A549 (cell line): ENCODE data around the gene ADGRA3. TPM values are rescaled to one million over a fixed set of nuclear protein-coding genes. Genes with fewer than 3 reads are reported as not detected.

Source experiments
- ATAC-seq, 2 experiments: fragments of 200-7000 bp in 1 of 2; fragments of >200 bp in 1 of 2; cut with Nextera tagmentation in 1 of 2; cut with Tn5 transposase in 1 of 2; 3 replicates each; pipeline versions ENCODE4 v1.8.0 to v1.9.1; 2018 to 2020; ENCODE audit warnings: mild to moderate bottlenecking in 1 of 2, moderate library complexity in 1 of 2
- CTCF ChIA-PET: fragments of 300-600 bp; sonication (Branson Sonifier 250); formaldehyde crosslinking; extraction: SDS; loops from one replicate; lab custom pipeline; 2021; ENCODE audit warnings: antibody characterized with exemption, inconsistent platforms; lab: Yijun Ruan, JAX
- POLR2A ChIA-PET: fragments of 350-600 bp; formaldehyde crosslinking; extraction: SDS; loops from one replicate; lab custom pipeline; 2021; ENCODE audit warnings: antibody characterized with exemption, inconsistent platforms; lab: Yijun Ruan, JAX
- DNase-seq, 2 experiments: peaks; one replicate each; pipeline versions ENCODE4 v3.0.0 to v3.0.0-alpha.2; 2011 to 2016; ENCODE audit warnings: low read depth in 1 of 2, low spot score in 1 of 2
- FAIRE-seq: peaks from 2 replicates; lab custom pipeline; 2011; peaks lifted over from hg19 to GRCh38; lab: Jason Lieb, UNC
- H3K27ac ChIP-seq, 2 experiments: fragments of >200 bp; sonication (Bioruptor Twin); formaldehyde crosslinking; 3 replicates each; pipeline ENCODE4 v1.5.1; 2016 to 2017
- H3K4me1 ChIP-seq: fragments of >200 bp; sonication (Bioruptor Twin); formaldehyde crosslinking; 3 replicates; pipeline ENCODE4 v1.6.1; 2016
- H3K4me2 ChIP-seq: fragments of >200 bp; sonication (Bioruptor Twin); formaldehyde crosslinking; 3 replicates; pipeline ENCODE4 v1.6.1; 2016
- H3K4me3 ChIP-seq: fragments of >200 bp; sonication (Bioruptor Twin); formaldehyde crosslinking; 3 replicates; pipeline ENCODE4 v1.5.1; 2016
- H3K9me3 ChIP-seq: fragments of >200 bp; sonication (Bioruptor Twin); formaldehyde crosslinking; 3 replicates; pipeline ENCODE4 v1.6.1; 2016
- CBX2 ChIP-seq: fragments of 200-600 bp; sonication (generic); IDR thresholded peaks from 2 replicates; pipeline ENCODE4 v1.6.1; 2016; ENCODE audit warnings: low read depth, mild to moderate bottlenecking, borderline replicate concordance
- CHD4 ChIP-seq: fragments of 200-600 bp; sonication (generic); IDR thresholded peaks from 2 replicates; pipeline ENCODE4 v1.6.1; 2016; ENCODE audit warnings: antibody characterized with exemption, mild to moderate bottlenecking, borderline replicate concordance
- EHMT2 ChIP-seq: fragments of 200-600 bp; sonication (generic); IDR thresholded peaks from 2 replicates; pipeline ENCODE4 v1.6.1; 2016; ENCODE audit warnings: antibody characterized with exemption, low read depth, mild to moderate bottlenecking, moderate library complexity
- EP300 ChIP-seq, 2 experiments: fragments of >200 bp; sonication (Bioruptor Twin); formaldehyde crosslinking; IDR thresholded peaks; 2 replicates in 1 of 2; 3 replicates in 1 of 2; pipeline ENCODE4 v1.6.1; 2016 to 2017
- FOSB ChIP-seq: fragments of 250-450 bp; sonication (Bioruptor Pico); IDR thresholded peaks from 2 replicates; pipeline ENCODE4 v1.5.0; 2020; ENCODE audit warnings: mild to moderate bottlenecking, moderate library complexity
- GATA3 ChIP-seq: IDR thresholded peaks from 2 replicates; pipeline ENCODE4 v1.6.1; 2012; ENCODE audit warnings: borderline replicate concordance
- HEYL ChIP-seq: fragments of 250-450 bp; sonication (Bioruptor Pico); IDR thresholded peaks from 2 replicates; pipeline ENCODE4 v1.8.0; 2021; ENCODE audit warnings: mild to moderate bottlenecking, moderate library complexity
- KDM5A ChIP-seq: fragments of 200-600 bp; sonication (generic); IDR thresholded peaks from 2 replicates; pipeline ENCODE4 v1.6.1; 2016; ENCODE audit warnings: antibody characterized with exemption, mild to moderate bottlenecking
- MAFK ChIP-seq: fragments of 450-650 bp; IDR thresholded peaks from 2 replicates; pipeline ENCODE4 v1.6.1; 2014; ENCODE audit not compliant: partially characterized antibody
- MYC ChIP-seq: IDR thresholded peaks from 2 replicates; pipeline ENCODE4 v1.6.1; 2012; ENCODE audit warnings: mild to moderate bottlenecking, inconsistent platforms, low read length, improper control_type of control experiment, borderline replicate concordance
- NPAS2 ChIP-seq: fragments of 250-450 bp; sonication (Bioruptor Pico); IDR thresholded peaks from 2 replicates; pipeline ENCODE4 v1.8.0; 2022; ENCODE audit warnings: mild to moderate bottlenecking, moderate library complexity, borderline replicate concordance
- POLR2AphosphoS2 ChIP-seq: conservative IDR thresholded peaks from 2 replicates; pipeline ENCODE4 v1.6.1; 2012; ENCODE audit warnings: low read length, improper control_type of control experiment, inconsistent platforms
- RCOR1 ChIP-seq: fragments of 150-350 bp; IDR thresholded peaks from 2 replicates; pipeline ENCODE4 v1.6.1; 2014; ENCODE audit warnings: antibody characterized with exemption, low read length, low read depth
- RNF2 ChIP-seq: fragments of 200-600 bp; sonication (generic); IDR thresholded peaks from 2 replicates; pipeline ENCODE4 v1.6.1; 2016; ENCODE audit warnings: low read depth, mild to moderate bottlenecking, antibody characterized with exemption, moderate library complexity, borderline replicate concordance
- SMC3 ChIP-seq: fragments of >200 bp; sonication (Bioruptor Twin); formaldehyde crosslinking; IDR thresholded peaks from 3 replicates; pipeline ENCODE4 v1.6.1; 2018; ENCODE audit warnings: inconsistent platforms
- ZFP36 ChIP-seq: fragments of 450-650 bp; IDR thresholded peaks from 2 replicates; pipeline ENCODE4 v1.6.1; 2014; ENCODE audit warnings: borderline replicate concordance; ENCODE audit not compliant: partially characterized antibody
- ZNF302 ChIP-seq: fragments of 250-450 bp; sonication (Bioruptor Pico); IDR thresholded peaks from 2 replicates; pipeline ENCODE4 v1.9.0; 2021; ENCODE audit warnings: inconsistent platforms, mild to moderate bottlenecking, moderate library complexity
- WGBS: methylation state at CpG from one replicate; pipeline ENCODE4 v1.1.6; 2017; ENCODE audit errors: missing lambda C conversion rate; 5-methylcytosine and 5-hydroxymethylcytosine counted together
- polyA plus RNA-seq, 4 experiments: library from polyadenylated mRNA; depleted of rRNA in 3 of 4; stranded (reverse); fragments of >200 nt; fragmentation: RNase III in 1 of 4; extraction: RNeasy Plus Mini Kit Qiagen cat#74134 plus additional on column Dnase treatment in 1 of 4; gene quantifications; 2 replicates in 3 of 4; 3 replicates in 1 of 4; pipeline ENCODE4 v1.2.3, GENCODE V29; 2011 to 2017
- TF ChIP-seq, protein P1 (sequence below): IDR thresholded peaks from 2 replicates; pipeline ENCODE4 v1.6.1; 2012
- TF ChIP-seq, protein P2 (sequence below): fragments of 150-350 bp; IDR thresholded peaks from 2 replicates; pipeline ENCODE4 v1.6.1; 2014; ENCODE audit warnings: low read depth, mild to moderate bottlenecking, low read length
- TF ChIP-seq, protein P3 (sequence below): fragments of >200 bp; sonication (Bioruptor Twin); formaldehyde crosslinking; IDR thresholded peaks from 3 replicates; pipeline ENCODE4 v1.6.1; 2016
- TF ChIP-seq, protein P4 (sequence below): fragments of 450-650 bp; IDR thresholded peaks from 2 replicates; pipeline ENCODE4 v1.6.1; 2014; ENCODE audit warnings: antibody characterized with exemption
- TF ChIP-seq, protein P5 (sequence below): fragments of >200 bp; sonication (Bioruptor Twin); formaldehyde crosslinking; IDR thresholded peaks from 3 replicates; pipeline ENCODE4 v1.5.1; 2016
- TF ChIP-seq, protein P6 (sequence below): IDR thresholded peaks from 2 replicates; pipeline ENCODE4 v1.6.1; 2012; ENCODE audit warnings: low read depth, borderline replicate concordance

Gene ADGRA3
- polyA plus RNA-seq, 2 of the 4 experiments (the other 2 are of a cell fraction), result 18.2 to 20.0 TPM

DNA sequence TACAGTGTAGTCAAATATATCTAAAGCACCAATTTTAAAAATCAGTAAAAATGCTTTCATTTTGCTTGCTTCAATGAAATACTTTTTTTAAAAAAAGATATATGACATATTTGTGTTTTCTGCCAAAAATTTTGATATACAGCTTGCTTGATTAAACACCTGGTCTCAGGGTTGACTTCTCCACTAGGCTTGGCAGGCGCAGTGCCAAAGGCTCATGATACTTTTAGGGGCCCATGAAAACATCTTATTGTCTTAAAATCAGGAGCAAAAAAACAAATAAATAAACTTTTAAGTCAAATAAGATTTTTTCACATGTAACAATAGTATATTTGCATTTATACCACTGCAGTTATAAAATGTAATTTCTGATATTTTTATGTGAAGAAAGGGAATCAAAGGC lies 95.6 kb downstream of the ADGRA3 start (continued):
- TF ChIP-seq, protein P1, sequence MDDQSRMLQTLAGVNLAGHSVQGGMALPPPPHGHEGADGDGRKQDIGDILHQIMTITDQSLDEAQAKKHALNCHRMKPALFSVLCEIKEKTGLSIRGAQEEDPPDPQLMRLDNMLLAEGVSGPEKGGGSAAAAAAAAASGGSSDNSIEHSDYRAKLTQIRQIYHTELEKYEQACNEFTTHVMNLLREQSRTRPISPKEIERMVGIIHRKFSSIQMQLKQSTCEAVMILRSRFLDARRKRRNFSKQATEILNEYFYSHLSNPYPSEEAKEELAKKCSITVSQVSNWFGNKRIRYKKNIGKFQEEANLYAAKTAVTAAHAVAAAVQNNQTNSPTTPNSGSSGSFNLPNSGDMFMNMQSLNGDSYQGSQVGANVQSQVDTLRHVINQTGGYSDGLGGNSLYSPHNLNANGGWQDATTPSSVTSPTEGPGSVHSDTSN, result no peak
- TF ChIP-seq RCOR1, result no peak

DNA sequence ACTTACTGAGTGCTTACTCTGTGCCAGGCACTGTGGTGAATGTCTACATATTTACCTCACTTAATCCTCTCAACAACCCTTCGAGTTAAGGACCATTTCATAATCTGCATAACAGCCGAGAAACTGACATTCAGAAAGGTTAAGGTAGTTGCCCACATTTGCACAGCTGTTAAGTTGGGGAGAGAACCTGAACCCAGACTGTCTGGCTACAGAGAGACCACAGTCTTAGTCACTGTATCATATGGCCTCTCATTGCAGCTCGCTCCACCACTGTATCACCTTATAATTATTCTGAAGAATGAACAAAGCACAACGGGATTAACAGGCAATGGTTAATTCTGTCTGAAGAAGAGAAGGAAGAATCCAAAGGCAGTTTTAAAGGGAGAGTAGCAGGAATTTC lies 98.5 kb downstream of the ADGRA3 start:
- no peak for FAIRE-seq
- no peak overlapping the region for H3K4me2 ChIP-seq
- CTCF ChIA-PET, result no interaction called here
- H3K27ac ChIP-seq, result no peak overlapping the region
- no peak for ATAC-seq
- POLR2A ChIA-PET, result no interaction called here
- H3K4me3 ChIP-seq, result no peak overlapping the region
- no peaks in the 10 kb centered on the region for H3K4me1 ChIP-seq
- H3K9me3 ChIP-seq, result no peaks in the 10 kb centered on the region
- DNase-seq, result no peak
- 84% methylated on average over 4 of the region's 4 CpGs for WGBS
- TF ChIP-seq KDM5A (no peak), MAFK (no peak), RCOR1 (no peak), NPAS2 (CRISPR knock-in tag) (no peak), ZFP36 (no peak), POLR2AphosphoS2 (no peak), MYC (no peak), FOSB (no peak), SMC3 (no peak), CBX2 (no peak), HEYL (CRISPR knock-in tag) (no peak), ZNF302 (CRISPR knock-in tag) (no peak), GATA3 (no peak)
- TF ChIP-seq, protein P2, sequence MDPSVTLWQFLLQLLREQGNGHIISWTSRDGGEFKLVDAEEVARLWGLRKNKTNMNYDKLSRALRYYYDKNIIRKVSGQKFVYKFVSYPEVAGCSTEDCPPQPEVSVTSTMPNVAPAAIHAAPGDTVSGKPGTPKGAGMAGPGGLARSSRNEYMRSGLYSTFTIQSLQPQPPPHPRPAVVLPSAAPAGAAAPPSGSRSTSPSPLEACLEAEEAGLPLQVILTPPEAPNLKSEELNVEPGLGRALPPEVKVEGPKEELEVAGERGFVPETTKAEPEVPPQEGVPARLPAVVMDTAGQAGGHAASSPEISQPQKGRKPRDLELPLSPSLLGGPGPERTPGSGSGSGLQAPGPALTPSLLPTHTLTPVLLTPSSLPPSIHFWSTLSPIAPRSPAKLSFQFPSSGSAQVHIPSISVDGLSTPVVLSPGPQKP, result no peak
- TF ChIP-seq, protein P3, sequence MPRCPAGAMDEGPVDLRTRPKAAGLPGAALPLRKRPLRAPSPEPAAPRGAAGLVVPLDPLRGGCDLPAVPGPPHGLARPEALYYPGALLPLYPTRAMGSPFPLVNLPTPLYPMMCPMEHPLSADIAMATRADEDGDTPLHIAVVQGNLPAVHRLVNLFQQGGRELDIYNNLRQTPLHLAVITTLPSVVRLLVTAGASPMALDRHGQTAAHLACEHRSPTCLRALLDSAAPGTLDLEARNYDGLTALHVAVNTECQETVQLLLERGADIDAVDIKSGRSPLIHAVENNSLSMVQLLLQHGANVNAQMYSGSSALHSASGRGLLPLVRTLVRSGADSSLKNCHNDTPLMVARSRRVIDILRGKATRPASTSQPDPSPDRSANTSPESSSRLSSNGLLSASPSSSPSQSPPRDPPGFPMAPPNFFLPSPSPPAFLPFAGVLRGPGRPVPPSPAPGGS, result no peak
- TF ChIP-seq, all 56 proteins: peak for 0

DNA sequence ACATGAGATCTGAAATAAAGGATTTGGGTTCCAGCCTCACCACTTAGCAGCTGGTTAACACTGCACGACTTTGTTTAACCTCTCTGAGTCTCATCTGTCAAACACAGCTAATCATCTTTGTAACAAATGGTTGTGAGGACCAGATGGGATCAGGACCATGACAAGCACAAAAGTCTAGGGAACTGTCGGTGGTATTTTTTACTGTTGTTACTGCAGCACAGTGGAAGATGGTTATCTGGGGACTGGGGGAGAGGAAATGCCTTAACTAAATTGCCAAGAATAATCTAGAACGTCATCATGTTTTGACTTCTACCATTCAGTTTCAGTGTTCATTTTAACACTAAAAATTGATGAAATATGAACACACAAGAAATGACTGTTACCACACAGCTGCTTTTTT lies 99.5 kb downstream of the ADGRA3 start:
- TF ChIP-seq HEYL (CRISPR knock-in tag), result no peak
- TF ChIP-seq, protein P4, sequence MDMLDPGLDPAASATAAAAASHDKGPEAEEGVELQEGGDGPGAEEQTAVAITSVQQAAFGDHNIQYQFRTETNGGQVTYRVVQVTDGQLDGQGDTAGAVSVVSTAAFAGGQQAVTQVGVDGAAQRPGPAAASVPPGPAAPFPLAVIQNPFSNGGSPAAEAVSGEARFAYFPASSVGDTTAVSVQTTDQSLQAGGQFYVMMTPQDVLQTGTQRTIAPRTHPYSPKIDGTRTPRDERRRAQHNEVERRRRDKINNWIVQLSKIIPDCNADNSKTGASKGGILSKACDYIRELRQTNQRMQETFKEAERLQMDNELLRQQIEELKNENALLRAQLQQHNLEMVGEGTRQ, result no peak
- Histone ChIP-seq H3K9me3 (no peaks in the 10 kb centered on the region), H3K4me2 (no peak overlapping the region), H3K4me3 (no peak overlapping the region), H3K27ac (no peak overlapping the region), H3K4me1 (no peaks in the 10 kb centered on the region)
- ChIA-PET POLR2A (no interaction called here), CTCF (no interaction called here)
- FAIRE-seq (no peak), DNase-seq (no peak), ATAC-seq (no peak)
- 80% methylated on average over 3 of the region's 3 CpGs for WGBS

DNA sequence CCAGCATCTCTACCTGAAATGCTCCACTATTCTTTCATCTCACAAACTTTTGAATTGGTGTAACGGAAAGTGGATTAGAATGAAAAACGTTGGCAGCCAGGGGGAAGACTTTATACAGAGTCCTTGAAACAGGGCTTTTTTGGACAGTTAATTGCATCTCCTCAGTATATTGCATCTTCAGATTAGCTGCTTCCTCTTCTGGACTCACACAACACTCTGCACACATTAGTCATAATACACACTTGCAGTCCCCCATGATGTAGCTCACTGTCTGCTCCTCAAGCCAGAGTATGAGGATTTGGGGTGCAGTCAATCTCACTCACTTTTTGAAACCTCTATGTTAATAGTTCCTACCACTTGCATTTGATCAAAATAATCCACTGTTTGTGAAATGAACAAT lies 101.0 kb downstream of the ADGRA3 start:
- FAIRE-seq, result no peak
- POLR2A ChIA-PET, result interaction anchor here (0.6 kb wide), 1 partner anchor 87 kb away, joined by 4 read pairs; no protein-coding TSS in a partner anchor
- TF ChIP-seq RNF2 (no peak), CHD4 (no peak), EHMT2 (no peak), FOSB (no peak), MAFK (no peak), EP300 (IDR thresholded peaks at IDR 0.05) (no peak)
- TF ChIP-seq, protein P3, result no peak
- TF ChIP-seq, protein P5, sequence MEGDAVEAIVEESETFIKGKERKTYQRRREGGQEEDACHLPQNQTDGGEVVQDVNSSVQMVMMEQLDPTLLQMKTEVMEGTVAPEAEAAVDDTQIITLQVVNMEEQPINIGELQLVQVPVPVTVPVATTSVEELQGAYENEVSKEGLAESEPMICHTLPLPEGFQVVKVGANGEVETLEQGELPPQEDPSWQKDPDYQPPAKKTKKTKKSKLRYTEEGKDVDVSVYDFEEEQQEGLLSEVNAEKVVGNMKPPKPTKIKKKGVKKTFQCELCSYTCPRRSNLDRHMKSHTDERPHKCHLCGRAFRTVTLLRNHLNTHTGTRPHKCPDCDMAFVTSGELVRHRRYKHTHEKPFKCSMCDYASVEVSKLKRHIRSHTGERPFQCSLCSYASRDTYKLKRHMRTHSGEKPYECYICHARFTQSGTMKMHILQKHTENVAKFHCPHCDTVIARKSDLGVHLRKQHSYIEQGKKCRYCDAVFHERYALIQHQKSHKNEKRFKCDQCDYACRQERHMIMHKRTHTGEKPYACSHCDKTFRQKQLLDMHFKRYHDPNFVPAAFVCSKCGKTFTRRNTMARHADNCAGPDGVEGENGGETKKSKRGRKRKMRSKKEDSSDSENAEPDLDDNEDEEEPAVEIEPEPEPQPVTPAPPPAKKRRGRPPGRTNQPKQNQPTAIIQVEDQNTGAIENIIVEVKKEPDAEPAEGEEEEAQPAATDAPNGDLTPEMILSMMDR, result no peak
- TF ChIP-seq, protein P6, sequence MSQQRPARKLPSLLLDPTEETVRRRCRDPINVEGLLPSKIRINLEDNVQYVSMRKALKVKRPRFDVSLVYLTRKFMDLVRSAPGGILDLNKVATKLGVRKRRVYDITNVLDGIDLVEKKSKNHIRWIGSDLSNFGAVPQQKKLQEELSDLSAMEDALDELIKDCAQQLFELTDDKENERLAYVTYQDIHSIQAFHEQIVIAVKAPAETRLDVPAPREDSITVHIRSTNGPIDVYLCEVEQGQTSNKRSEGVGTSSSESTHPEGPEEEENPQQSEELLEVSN, result no peak

More for the DNA sequence above, 101.0 kb downstream of the ADGRA3 start:
- DNase-seq, result no peak
- CTCF ChIA-PET, result no interaction called here
- H3K9me3 ChIP-seq, result no peaks in the 10 kb centered on the region
- no peak overlapping the region for H3K27ac ChIP-seq
- no peak for ATAC-seq
- H3K4me2 ChIP-seq, result no peak overlapping the region
- H3K4me1 ChIP-seq, result no peaks in the 10 kb centered on the region
- 62% methylated on average over 2 of the region's 2 CpGs for whole genome bisulfite sequencing
- no peak overlapping the region for H3K4me3 ChIP-seq
